ENCODE results near the gene ARHGAP27. TPM values are rescaled to one million over a fixed set of nuclear protein-coding genes. Genes with fewer than 3 reads are reported as not detected.

The ARHGAP27 gene
- total RNA-seq, 1 experiment from 2014 or later = 12.9 TPM

DNA sequence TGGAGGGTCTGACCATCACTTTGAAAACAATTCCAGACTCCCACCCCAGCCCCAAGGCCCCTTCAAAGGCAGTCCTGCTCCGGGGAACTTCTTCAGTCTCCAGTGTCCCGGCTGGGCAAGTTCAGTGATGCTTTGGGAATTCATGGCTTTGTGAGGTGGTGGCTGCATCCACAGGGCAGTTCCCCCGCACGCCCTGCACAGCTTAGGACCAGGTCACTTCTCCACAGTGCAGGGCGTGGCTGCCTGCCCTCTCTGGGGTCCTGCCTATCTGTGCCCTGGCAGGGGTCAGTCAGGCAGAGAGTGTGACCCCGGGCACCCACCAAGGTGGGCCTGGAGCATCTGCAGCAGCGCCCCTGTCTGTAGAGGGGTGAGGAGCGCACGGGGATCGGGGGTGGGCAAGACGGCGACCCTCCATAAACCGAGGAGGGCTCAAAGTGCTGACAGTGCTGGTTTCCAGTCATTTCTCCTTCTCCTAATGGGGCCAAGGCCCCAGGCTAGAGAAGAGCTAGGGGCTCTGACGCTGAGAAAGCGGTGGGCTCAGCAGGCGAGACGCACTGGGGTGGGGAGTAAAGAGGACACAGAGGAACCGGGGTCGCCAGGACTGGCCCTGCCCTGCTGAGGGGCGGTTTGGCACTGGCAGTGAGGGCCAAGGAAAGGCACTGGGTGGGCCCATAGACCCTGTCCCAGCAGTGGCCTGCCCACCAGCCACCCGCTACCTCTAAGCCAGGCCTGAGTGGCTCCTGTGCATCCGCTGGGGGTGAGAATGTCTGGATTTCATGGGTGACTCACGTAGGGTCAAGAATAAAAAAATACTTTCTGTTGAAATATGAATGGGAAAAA is 4.2 kb upstream of the ARHGAP27 start (continued):
- TF ChIP-seq, protein P1, sequence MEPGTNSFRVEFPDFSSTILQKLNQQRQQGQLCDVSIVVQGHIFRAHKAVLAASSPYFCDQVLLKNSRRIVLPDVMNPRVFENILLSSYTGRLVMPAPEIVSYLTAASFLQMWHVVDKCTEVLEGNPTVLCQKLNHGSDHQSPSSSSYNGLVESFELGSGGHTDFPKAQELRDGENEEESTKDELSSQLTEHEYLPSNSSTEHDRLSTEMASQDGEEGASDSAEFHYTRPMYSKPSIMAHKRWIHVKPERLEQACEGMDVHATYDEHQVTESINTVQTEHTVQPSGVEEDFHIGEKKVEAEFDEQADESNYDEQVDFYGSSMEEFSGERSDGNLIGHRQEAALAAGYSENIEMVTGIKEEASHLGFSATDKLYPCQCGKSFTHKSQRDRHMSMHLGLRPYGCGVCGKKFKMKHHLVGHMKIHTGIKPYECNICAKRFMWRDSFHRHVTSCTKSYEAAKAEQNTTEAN (CRISPR knock-in tag; IDR thresholded peaks at IDR 0.05) = no peak
- no peak for TF ChIP-seq ZNF416 (CRISPR knock-in tag; IDR thresholded peaks at IDR 0.05)
- no peak for TF ChIP-seq NFYB (CRISPR knock-in tag; conservative IDR thresholded peaks at IDR 0.05; ENCODE audit: low read depth)

- H3K9me3 Mint-ChIP-seq = no peaks in the 10 kb centered on the region
- H3K27me3 Mint-ChIP-seq (ENCODE audit: low read depth) = peaks cover 21% of the 10 kb centered on the region
- H3K27ac Mint-ChIP-seq = no peak overlapping the region
- ChIA-PET POLR2A (no interaction called here), CTCF (no interaction called here)
- ATAC-seq (no peak), DNase-seq (ENCODE audit: low spot score) (no peak)
- no peaks in the 10 kb centered on the region for H3K36me3 Mint-ChIP-seq
- TF ChIP-seq MXD4 (CRISPR knock-in tag; IDR thresholded peaks at IDR 0.05; ENCODE audit: borderline replicate concordance) = no peak
- TF ChIP-seq, protein P2, sequence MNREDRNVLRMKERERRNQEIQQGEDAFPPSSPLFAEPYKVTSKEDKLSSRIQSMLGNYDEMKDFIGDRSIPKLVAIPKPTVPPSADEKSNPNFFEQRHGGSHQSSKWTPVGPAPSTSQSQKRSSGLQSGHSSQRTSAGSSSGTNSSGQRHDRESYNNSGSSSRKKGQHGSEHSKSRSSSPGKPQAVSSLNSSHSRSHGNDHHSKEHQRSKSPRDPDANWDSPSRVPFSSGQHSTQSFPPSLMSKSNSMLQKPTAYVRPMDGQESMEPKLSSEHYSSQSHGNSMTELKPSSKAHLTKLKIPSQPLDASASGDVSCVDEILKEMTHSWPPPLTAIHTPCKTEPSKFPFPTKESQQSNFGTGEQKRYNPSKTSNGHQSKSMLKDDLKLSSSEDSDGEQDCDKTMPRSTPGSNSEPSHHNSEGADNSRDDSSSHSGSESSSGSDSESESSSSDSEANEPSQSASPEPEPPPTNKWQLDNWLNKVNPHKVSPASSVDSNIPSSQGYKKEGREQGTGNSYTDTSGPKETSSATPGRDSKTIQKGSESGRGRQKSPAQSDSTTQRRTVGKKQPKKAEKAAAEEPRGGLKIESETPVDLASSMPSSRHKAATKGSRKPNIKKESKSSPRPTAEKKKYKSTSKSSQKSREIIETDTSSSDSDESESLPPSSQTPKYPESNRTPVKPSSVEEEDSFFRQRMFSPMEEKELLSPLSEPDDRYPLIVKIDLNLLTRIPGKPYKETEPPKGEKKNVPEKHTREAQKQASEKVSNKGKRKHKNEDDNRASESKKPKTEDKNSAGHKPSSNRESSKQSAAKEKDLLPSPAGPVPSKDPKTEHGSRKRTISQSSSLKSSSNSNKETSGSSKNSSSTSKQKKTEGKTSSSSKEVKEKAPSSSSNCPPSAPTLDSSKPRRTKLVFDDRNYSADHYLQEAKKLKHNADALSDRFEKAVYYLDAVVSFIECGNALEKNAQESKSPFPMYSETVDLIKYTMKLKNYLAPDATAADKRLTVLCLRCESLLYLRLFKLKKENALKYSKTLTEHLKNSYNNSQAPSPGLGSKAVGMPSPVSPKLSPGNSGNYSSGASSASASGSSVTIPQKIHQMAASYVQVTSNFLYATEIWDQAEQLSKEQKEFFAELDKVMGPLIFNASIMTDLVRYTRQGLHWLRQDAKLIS (CRISPR knock-in tag; IDR thresholded peaks at IDR 0.05; ENCODE audit: borderline replicate concordance) = no peak
- no peak for TF ChIP-seq ELF4 (CRISPR knock-in tag; IDR thresholded peaks at IDR 0.05; ENCODE audit: low read depth)
- no peak for TF ChIP-seq PRRX2 (CRISPR knock-in tag; IDR thresholded peaks at IDR 0.05)
- no peak for TF ChIP-seq SMAD4 (CRISPR knock-in tag; IDR thresholded peaks at IDR 0.05)
- no peak for TF ChIP-seq ZNF232 (CRISPR knock-in tag; IDR thresholded peaks at IDR 0.05)
- no peak for TF ChIP-seq NFATC4 (CRISPR knock-in tag; IDR thresholded peaks at IDR 0.05)
- no peak for TF ChIP-seq JUN (CRISPR knock-in tag; IDR thresholded peaks at IDR 0.05)
- TF ChIP-seq, protein P3, sequence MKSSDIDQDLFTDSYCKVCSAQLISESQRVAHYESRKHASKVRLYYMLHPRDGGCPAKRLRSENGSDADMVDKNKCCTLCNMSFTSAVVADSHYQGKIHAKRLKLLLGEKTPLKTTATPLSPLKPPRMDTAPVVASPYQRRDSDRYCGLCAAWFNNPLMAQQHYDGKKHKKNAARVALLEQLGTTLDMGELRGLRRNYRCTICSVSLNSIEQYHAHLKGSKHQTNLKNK (CRISPR knock-in tag; IDR thresholded peaks at IDR 0.05) = no peak
- TF ChIP-seq OVOL2 (CRISPR knock-in tag; IDR thresholded peaks at IDR 0.05; ENCODE audit: borderline replicate concordance) = no peak
- no peak for TF ChIP-seq FOXP1 (CRISPR knock-in tag; IDR thresholded peaks at IDR 0.05; ENCODE audit: borderline replicate concordance)
- TF ChIP-seq JAZF1 (CRISPR knock-in tag; IDR thresholded peaks at IDR 0.05) = no peak
- TF ChIP-seq IRF2 (CRISPR knock-in tag; IDR thresholded peaks at IDR 0.05; ENCODE audit: borderline replicate concordance, low read depth) = no peak
- TF ChIP-seq ZBTB21 (CRISPR knock-in tag; IDR thresholded peaks at IDR 0.05; ENCODE audit: borderline replicate concordance) = no peak
- no peak for TF ChIP-seq TEAD1 (CRISPR knock-in tag; IDR thresholded peaks at IDR 0.05)
- no peak for TF ChIP-seq NFYB (CRISPR knock-in tag; conservative IDR thresholded peaks at IDR 0.05; ENCODE audit: low read depth)
- no peak for TF ChIP-seq RORB (CRISPR knock-in tag; IDR thresholded peaks at IDR 0.05)
- TF ChIP-seq ZNF138 (CRISPR knock-in tag; conservative IDR thresholded peaks at IDR 0.05) = no peak
- TF ChIP-seq NFE2L1 (CRISPR knock-in tag; IDR thresholded peaks at IDR 0.05) = no peak
- TF ChIP-seq ATF1 (CRISPR knock-in tag; IDR thresholded peaks at IDR 0.05) = no peak
- no peak overlapping the region for H3K4me3 Mint-ChIP-seq
- peaks cover 23% of the 10 kb centered on the region for H3K4me1 Mint-ChIP-seq
Measured at GRCh38 chr17:45436161-45436560, 3.5 kb upstream of the ARHGAP27 start.

Data from WTC11 (cell line).